Nephron (organoid): ENCODE results near the gene AMIGO1.

Source experiments
- H3K27ac Mint-ChIP-seq, 3 experiments: 2 replicates each; pipeline ENCODE4 v1.8.0; 2020; ENCODE audit warnings: mixed read lengths in 3 of 3, mild to moderate bottlenecking in 2 of 3, moderate library complexity in 1 of 3
- H3K27me3 Mint-ChIP-seq: 2 replicates; pipeline ENCODE4 v1.8.0; 2021; ENCODE audit warnings: low read depth, mild to moderate bottlenecking, moderate library complexity, mixed read lengths
- H3K36me3 Mint-ChIP-seq: 2 replicates; pipeline ENCODE4 v1.8.0; 2020; ENCODE audit warnings: low read depth, mixed read lengths
- H3K4me1 Mint-ChIP-seq: 2 replicates; pipeline ENCODE4 v1.8.0; 2020; ENCODE audit warnings: mixed read lengths
- H3K4me3 Mint-ChIP-seq, 3 experiments: 2 replicates each; pipeline ENCODE4 v1.8.0; 2020; ENCODE audit warnings: mild to moderate bottlenecking in 3 of 3, mixed read lengths in 3 of 3, moderate library complexity in 2 of 3
- H3K9me3 Mint-ChIP-seq: 2 replicates; pipeline ENCODE4 v1.8.0; 2020; ENCODE audit warnings: mixed read lengths
- TF ChIP-seq, protein P1 (sequence below), 3 experiments: fragments of 200-600 bp; sonication (generic); IDR thresholded peaks; one replicate each; pipeline ENCODE4 v1.5.0; 2021; ENCODE audit warnings: antibody characterized with exemption in 3 of 3; ENCODE audit not compliant: unreplicated experiment in 3 of 3

Gene AMIGO1

DNA sequence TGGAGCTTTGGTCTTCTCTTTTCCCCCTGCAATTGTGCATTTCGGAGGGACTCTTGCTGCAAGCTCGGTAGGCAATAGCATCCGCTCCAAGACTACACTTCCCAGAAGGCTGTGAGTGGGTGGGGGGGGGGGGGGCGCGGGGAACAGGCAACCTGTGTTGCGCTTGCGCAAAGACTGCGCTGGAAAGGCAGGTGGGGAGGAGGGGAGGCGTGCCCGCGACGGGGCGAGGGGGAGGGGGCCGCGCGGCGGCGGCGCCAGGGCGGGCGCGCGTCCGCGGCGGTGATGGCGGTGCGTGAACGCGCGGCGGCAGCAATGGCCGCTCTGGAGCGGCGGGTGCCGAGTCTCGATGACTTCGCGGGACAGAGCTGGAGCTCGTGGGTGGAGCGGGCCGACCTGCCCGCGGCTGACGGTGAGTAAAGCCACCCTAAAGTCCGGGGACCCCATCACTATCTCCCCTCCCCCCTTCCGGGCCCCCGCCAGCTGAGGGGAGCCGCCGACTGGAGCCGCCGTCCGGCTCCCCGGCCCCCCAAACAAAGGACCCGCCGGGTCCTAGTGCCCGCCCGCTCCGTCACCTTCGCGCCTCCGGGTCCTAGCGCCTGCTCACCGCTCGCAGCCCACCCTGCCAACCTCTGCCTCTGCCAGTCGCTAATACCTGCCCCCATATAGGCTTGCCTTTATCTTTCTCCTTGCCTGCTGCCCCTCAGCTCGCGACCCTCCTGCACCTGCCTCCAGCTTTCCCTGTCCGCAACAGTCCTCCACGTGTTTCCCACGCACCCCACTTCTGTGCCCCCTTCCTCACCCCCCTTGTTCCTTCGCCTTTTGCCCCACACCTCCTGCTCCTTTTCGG, 25.6 kb downstream of the AMIGO1 start, which contains the start of gene ATXN7L2:
TSS of gene ATXN7L2 (plus strand) at position 234 of the 847 bp plus-strand sequence. CDS start at position 283, 49 bp downstream.
- Mint-ChIP-seq H3K4me3 (peak within 1 kb of the TSS; percentile 92 to 98 (median 94)), H3K9me3 (no peaks in the 10 kb centered on the region), H3K36me3 (peaks cover 15% of the 10 kb centered on the region), H3K27ac (peak within 1 kb of the TSS; percentile 87 to 97 (median 90)), H3K4me1 (peaks cover 25% of the 10 kb centered on the region), H3K27me3 (peaks cover 29% of the 10 kb centered on the region)
- TF ChIP-seq, protein P1, sequence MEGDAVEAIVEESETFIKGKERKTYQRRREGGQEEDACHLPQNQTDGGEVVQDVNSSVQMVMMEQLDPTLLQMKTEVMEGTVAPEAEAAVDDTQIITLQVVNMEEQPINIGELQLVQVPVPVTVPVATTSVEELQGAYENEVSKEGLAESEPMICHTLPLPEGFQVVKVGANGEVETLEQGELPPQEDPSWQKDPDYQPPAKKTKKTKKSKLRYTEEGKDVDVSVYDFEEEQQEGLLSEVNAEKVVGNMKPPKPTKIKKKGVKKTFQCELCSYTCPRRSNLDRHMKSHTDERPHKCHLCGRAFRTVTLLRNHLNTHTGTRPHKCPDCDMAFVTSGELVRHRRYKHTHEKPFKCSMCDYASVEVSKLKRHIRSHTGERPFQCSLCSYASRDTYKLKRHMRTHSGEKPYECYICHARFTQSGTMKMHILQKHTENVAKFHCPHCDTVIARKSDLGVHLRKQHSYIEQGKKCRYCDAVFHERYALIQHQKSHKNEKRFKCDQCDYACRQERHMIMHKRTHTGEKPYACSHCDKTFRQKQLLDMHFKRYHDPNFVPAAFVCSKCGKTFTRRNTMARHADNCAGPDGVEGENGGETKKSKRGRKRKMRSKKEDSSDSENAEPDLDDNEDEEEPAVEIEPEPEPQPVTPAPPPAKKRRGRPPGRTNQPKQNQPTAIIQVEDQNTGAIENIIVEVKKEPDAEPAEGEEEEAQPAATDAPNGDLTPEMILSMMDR (IDR thresholded peaks at IDR 0.05; ENCODE audit: unreplicated experiment in 3 of 3): no peak

DNA sequence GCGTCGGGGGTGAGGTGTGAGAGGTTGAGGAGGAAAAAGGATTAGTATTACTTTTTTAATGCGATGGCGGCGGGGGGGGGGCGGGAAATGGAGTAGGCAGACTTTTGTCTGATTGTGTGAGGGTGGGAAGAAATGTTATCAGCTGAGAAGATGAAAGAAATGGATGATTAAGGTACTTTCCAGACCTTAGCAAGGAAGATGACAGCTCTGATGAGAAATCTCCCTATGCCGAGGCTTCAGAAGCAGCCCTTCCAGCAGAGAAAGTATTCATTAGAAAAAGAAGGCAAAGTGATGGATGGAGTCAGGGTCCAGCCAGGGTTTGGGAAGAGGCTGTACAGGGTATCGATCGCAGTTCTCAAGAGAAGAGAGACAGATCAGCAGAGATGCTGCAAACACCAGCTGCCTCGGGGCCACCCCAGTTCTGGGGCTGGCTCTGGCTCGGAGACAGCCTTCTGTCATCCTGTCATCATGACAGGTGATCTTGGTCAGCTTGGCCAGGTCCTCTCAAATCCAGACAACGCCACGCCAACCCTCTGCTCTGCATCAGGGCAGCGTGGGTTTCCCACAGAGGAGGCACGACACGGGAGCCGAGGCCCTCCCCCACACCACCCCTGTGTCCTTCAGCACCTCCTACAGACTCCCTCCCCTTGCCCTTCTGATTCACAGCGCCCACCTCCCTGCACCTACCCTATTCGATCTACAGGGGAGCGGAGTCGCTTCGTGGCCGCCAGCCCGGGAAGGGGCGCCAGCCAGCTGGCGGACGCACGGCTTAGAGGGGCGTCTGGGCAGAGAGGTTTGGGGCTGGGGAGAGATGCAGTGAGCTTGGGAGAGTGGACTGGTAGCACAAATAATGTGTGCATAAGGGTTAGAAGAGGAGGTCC, 26.5 kb downstream of the AMIGO1 start:
- no peaks in the 10 kb centered on the region for H3K9me3 Mint-ChIP-seq
- peak overlapping the region; percentile 90 to 98 (median 94) for H3K4me3 Mint-ChIP-seq
- peak overlapping the region; percentile 46 to 90 (median 81) for H3K27ac Mint-ChIP-seq
- peaks cover 12% of the 10 kb centered on the region for H3K36me3 Mint-ChIP-seq
- TF ChIP-seq, protein P1 (IDR thresholded peaks at IDR 0.05; ENCODE audit: unreplicated experiment in 3 of 3): peak in 2 of 3 experiments; percentile 8 to 9
- peaks cover 25% of the 10 kb centered on the region for H3K4me1 Mint-ChIP-seq
- peaks cover 38% of the 10 kb centered on the region for H3K27me3 Mint-ChIP-seq

DNA sequence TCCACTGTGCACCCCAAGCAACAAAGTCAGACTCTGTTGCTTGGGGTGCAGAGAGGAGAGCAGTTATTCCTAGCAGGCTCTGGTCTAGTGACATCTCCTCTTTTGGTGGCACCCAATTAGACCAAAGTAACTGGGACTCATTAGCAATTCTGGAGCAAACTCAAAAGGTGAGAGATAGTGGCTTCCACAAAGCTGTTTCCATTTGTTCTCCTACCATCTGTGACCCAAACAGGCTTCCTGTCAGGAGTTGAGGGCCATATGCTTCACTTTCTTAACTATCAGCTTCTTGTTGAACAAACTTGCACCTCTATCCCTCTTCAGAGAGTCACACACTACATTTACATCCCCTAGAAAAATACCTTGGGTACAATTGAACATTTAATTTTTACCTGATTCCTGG, 27.3 kb downstream of the AMIGO1 start:
- H3K36me3 Mint-ChIP-seq: peaks cover 12% of the 10 kb centered on the region
- H3K4me3 Mint-ChIP-seq: peak overlapping the region; percentile 23 to 90 (median 41)
- peaks cover 43% of the 10 kb centered on the region for H3K27me3 Mint-ChIP-seq
- H3K4me1 Mint-ChIP-seq: peaks cover 22% of the 10 kb centered on the region
- TF ChIP-seq, protein P1 (IDR thresholded peaks at IDR 0.05; ENCODE audit: unreplicated experiment in 3 of 3): no peak
- no peak overlapping the region for H3K27ac Mint-ChIP-seq
- H3K9me3 Mint-ChIP-seq: no peaks in the 10 kb centered on the region

DNA sequence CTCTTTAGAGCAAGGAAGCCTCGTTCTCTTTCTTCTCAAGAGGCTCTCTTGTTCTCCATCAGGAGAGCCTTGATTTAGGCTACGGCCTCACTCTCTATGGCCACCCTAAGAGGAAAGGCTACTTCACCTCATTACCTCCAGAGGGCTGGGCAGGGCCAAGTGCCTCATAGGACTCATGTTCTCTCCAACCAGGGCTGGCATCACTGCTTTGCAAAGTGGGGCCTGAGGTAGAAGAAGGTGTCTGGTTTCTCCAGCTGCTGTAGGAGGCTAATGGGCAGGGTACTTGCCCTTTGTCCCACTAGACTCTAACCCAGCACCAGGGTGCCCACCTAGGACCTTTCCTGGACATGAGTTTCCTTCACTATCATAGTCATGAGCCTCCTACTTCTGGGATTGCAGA, 27.9 kb downstream of the AMIGO1 start:
- H3K9me3 Mint-ChIP-seq: no peaks in the 10 kb centered on the region
- no peak overlapping the region for H3K27ac Mint-ChIP-seq
- peaks cover 11% of the 10 kb centered on the region for H3K36me3 Mint-ChIP-seq
- H3K4me1 Mint-ChIP-seq: peaks cover 21% of the 10 kb centered on the region
- H3K27me3 Mint-ChIP-seq: peaks cover 49% of the 10 kb centered on the region
- TF ChIP-seq, protein P1 (IDR thresholded peaks at IDR 0.05; ENCODE audit: unreplicated experiment in 3 of 3): no peak
- no peak overlapping the region for H3K4me3 Mint-ChIP-seq

DNA sequence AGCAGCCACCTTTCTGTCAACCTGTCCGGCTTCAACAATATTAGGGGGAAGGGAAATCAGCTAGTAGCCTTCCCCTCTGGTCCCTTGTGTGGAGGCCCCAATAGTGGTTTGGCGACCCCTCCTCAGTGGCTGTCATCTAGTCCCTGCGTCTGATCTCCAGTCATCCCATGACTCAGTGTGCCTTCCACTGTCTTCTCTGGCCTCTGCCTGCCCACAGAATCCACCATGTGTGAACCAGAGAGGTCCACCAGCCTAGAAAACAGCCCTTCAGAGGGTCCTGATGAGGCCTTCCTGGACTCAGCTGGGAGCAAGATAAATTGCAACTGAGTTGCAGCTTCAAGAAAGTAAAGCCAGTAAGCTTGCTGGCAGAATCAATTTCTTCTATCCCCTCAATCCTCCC, 29.6 kb downstream of the AMIGO1 start:
- peaks cover 63% of the 10 kb centered on the region for H3K27me3 Mint-ChIP-seq
- no peaks in the 10 kb centered on the region for H3K36me3 Mint-ChIP-seq
- no peak overlapping the region for H3K27ac Mint-ChIP-seq
- peaks cover 8% of the 10 kb centered on the region for H3K4me1 Mint-ChIP-seq
- TF ChIP-seq, protein P1 (IDR thresholded peaks at IDR 0.05; ENCODE audit: unreplicated experiment in 3 of 3): no peak
- H3K4me3 Mint-ChIP-seq: no peak overlapping the region
- H3K9me3 Mint-ChIP-seq: no peaks in the 10 kb centered on the region
